CD4-positive, alpha-beta T cell (primary cell): Measurements from ENCODE around the gene TNFSF11. TPM values are rescaled to one million over a fixed set of nuclear protein-coding genes. Genes with fewer than 3 reads are reported as not detected.

Experiments used
- ATAC-seq: fragments of 200-7000 bp; cut with Tn5 transposase; one replicate; pipeline ENCODE4 v1.10.0; 2022; ENCODE audit warnings: mild to moderate bottlenecking; ENCODE audit not compliant: poor library complexity
- CTCF ChIA-PET: fragments of 350-600 bp; sonication (Branson Sonifier 250); formaldehyde crosslinking; loops from one replicate; lab custom pipeline; 2021; ENCODE audit warnings: antibody characterized with exemption, inconsistent platforms; lab: Charles Lee
- POLR2A ChIA-PET: fragments of 350-600 bp; sonication (Branson Sonifier 250); formaldehyde crosslinking; loops from one replicate; lab custom pipeline; 2021; ENCODE audit warnings: antibody characterized with exemption, inconsistent platforms; lab: Charles Lee
- DNase-seq, 14 experiments: peaks; one replicate each; pipeline ENCODE4 v3.0.0-alpha.2; 2013 to 2020; ENCODE audit warnings: mixed read lengths in 2 of 14
- H3K27ac ChIP-seq, 2 donors: one replicate each; pipeline versions ENCODE4 v1.5.1 to v1.7.0; 2013; ENCODE audit warnings: low read length in 2 of 2, low read depth in 1 of 2, mild to moderate bottlenecking in 1 of 2
- H3K27me3 ChIP-seq, 2 experiments: 1 replicate in 1 of 2; 2 replicates in 1 of 2; pipeline versions ENCODE4 v1.6.1 to v1.7.0; 2013; ENCODE audit warnings: low read length in 2 of 2, control low read depth in 1 of 2, mild to moderate bottlenecking in 1 of 2, moderate library complexity in 1 of 2; ENCODE audit not compliant: insufficient read depth in 2 of 2, control insufficient read depth in 1 of 2
- H3K36me3 ChIP-seq: one replicate; pipeline ENCODE4 v1.6.1; 2013; ENCODE audit warnings: low read length, control low read depth; ENCODE audit not compliant: insufficient read depth
- H3K4me1 ChIP-seq: one replicate; pipeline ENCODE4 v1.6.1; 2013; ENCODE audit warnings: low read length, control low read depth; ENCODE audit not compliant: insufficient read depth
- H3K4me3 ChIP-seq: one replicate; pipeline ENCODE4 v1.5.1; 2013; ENCODE audit warnings: mild to moderate bottlenecking, low read length, moderate library complexity
- H3K9me3 ChIP-seq, 2 experiments: 1 replicate in 1 of 2; 2 replicates in 1 of 2; pipeline versions ENCODE4 v1.6.1 to v1.7.0; 2013; ENCODE audit warnings: low read length in 2 of 2, mild to moderate bottlenecking in 2 of 2, control low read depth in 1 of 2, moderate library complexity in 1 of 2; ENCODE audit not compliant: control insufficient read depth in 1 of 2, insufficient read depth in 1 of 2
- H3K27ac Mint-ChIP-seq: one replicate; pipeline ENCODE4 v1.8.0; 2020; ENCODE audit warnings: mixed read lengths
- H3K27me3 Mint-ChIP-seq: one replicate; pipeline ENCODE4 v1.8.0; 2021; ENCODE audit warnings: mixed read lengths
- H3K36me3 Mint-ChIP-seq: one replicate; pipeline ENCODE4 v1.8.0; 2021; ENCODE audit warnings: low read depth, mixed read lengths
- H3K4me1 Mint-ChIP-seq: one replicate; pipeline ENCODE4 v1.8.0; 2021; ENCODE audit warnings: low read depth, mixed read lengths
- H3K4me3 Mint-ChIP-seq: one replicate; pipeline ENCODE4 v1.8.0; 2020; ENCODE audit warnings: mild to moderate bottlenecking, mixed read lengths
- H3K9me3 Mint-ChIP-seq: one replicate; pipeline ENCODE4 v1.8.0; 2020; ENCODE audit warnings: mixed read lengths
- intact Hi-C, 2 experiments: fragments of 100-400 bp; cut with DNase I in 1 of 2; cut with micrococcal nuclease in 1 of 2; formaldehyde crosslinking; loops; one replicate each; pipeline versions ENCODE4 v1.15.1 to v1.9.0; 2023 to 2025; cut with DNase I, micrococcal nuclease
- total RNA-seq, 174 experiments: library from RNA in 2 of 174; stranded (reverse) in 2 of 174; gene quantifications; one replicate each; pipeline ENCODE4 v1.2.3 and lab custom pipeline; 2021 to 2026
- TF ChIP-seq, protein P1 (sequence below): fragments of 200-600 bp; IDR thresholded peaks from one replicate; pipeline ENCODE4 v1.8.0; 2022; ENCODE audit warnings: antibody characterized with exemption, mild to moderate bottlenecking

Gene TNFSF11
- total RNA-seq, 2 experiments from 2014 or later, result 0.38 to 0.45 TPM

GRCh38 chr13:42631181-42631580, 57.2 kb downstream of the TNFSF11 start:
- Histone ChIP-seq H3K27ac (no peak overlapping the region), H3K36me3 (no peaks in the 10 kb centered on the region), H3K4me1 (no peaks in the 10 kb centered on the region), H3K9me3 (no peaks in the 10 kb centered on the region), H3K4me3 (no peak overlapping the region), H3K27me3 (peaks cover 0 to 5% of the 10 kb centered on the region in 2 experiments)
- ChIA-PET POLR2A (no interaction called here), CTCF (no interaction called here)
- DNase-seq (no peak), ATAC-seq (no peak)
- intact Hi-C loops, result no loop called here
- Mint-ChIP-seq H3K4me3 (no peak overlapping the region), H3K27me3 (no peaks in the 10 kb centered on the region), H3K4me1 (no peaks in the 10 kb centered on the region), H3K27ac (no peak overlapping the region), H3K36me3 (no peaks in the 10 kb centered on the region), H3K9me3 (no peaks in the 10 kb centered on the region)
- TF ChIP-seq, protein P1, sequence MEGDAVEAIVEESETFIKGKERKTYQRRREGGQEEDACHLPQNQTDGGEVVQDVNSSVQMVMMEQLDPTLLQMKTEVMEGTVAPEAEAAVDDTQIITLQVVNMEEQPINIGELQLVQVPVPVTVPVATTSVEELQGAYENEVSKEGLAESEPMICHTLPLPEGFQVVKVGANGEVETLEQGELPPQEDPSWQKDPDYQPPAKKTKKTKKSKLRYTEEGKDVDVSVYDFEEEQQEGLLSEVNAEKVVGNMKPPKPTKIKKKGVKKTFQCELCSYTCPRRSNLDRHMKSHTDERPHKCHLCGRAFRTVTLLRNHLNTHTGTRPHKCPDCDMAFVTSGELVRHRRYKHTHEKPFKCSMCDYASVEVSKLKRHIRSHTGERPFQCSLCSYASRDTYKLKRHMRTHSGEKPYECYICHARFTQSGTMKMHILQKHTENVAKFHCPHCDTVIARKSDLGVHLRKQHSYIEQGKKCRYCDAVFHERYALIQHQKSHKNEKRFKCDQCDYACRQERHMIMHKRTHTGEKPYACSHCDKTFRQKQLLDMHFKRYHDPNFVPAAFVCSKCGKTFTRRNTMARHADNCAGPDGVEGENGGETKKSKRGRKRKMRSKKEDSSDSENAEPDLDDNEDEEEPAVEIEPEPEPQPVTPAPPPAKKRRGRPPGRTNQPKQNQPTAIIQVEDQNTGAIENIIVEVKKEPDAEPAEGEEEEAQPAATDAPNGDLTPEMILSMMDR, result no peak

- H3K36me3 ChIP-seq, result no peaks in the 10 kb centered on the region
- no peak overlapping the region for H3K4me3 ChIP-seq
- CTCF ChIA-PET, result no interaction called here
- no peaks in the 10 kb centered on the region for H3K9me3 ChIP-seq
- H3K27me3 ChIP-seq, result peaks cover 0 to 8% of the 10 kb centered on the region in 2 experiments
- Mint-ChIP-seq H3K36me3 (no peaks in the 10 kb centered on the region), H3K9me3 (no peaks in the 10 kb centered on the region), H3K4me1 (no peaks in the 10 kb centered on the region), H3K4me3 (no peak overlapping the region), H3K27ac (no peak overlapping the region), H3K27me3 (no peaks in the 10 kb centered on the region)
- intact Hi-C loops, result no loop called here
- H3K27ac ChIP-seq, result no peak overlapping the region
- H3K4me1 ChIP-seq, result no peaks in the 10 kb centered on the region
- TF ChIP-seq, protein P1, result no peak
- ATAC-seq (no peak), DNase-seq (no peak)
- POLR2A ChIA-PET, result no interaction called here
Observed at GRCh38 chr13:42633495-42633894, 59.5 kb downstream of the TNFSF11 start.

- Mint-ChIP-seq H3K27me3 (peaks cover 5% of the 10 kb centered on the region), H3K9me3 (peaks cover 3% of the 10 kb centered on the region), H3K4me1 (no peaks in the 10 kb centered on the region), H3K36me3 (no peaks in the 10 kb centered on the region), H3K4me3 (no peak overlapping the region), H3K27ac (no peak overlapping the region)
- DNase-seq, result no peak
- TF ChIP-seq, protein P1, result no peak
- Histone ChIP-seq H3K9me3 (peaks cover 0 to 5% of the 10 kb centered on the region in 2 experiments), H3K4me1 (no peaks in the 10 kb centered on the region), H3K27me3 (peaks cover 2 to 8% of the 10 kb centered on the region in 2 experiments), H3K4me3 (no peak overlapping the region), H3K27ac (no peak overlapping the region), H3K36me3 (no peaks in the 10 kb centered on the region)
- intact Hi-C loops, result no loop called here
- ChIA-PET POLR2A (no interaction called here), CTCF (no interaction called here)
- ATAC-seq, result no peak
Observed at GRCh38 chr13:42638101-42638500, 64.1 kb downstream of the TNFSF11 start.
